SKM-1 treated with dmso at 0.1 percent for 144 hours (cell line): ENCODE results near the gene SEC23B.
"Not testable (repeated sequence)": the region's sequence is repeated elsewhere in the genome, so short reads cannot be mapped to it uniquely, and the experiment has no call there.

Source experiments
- DNase-seq: peaks from one replicate; lab custom pipeline; 2025; ENCODE audit not compliant: unreplicated experiment; lab: John Stamatoyannopoulos, UW

The SEC23B gene

GRCh38 chr20:18507218-18508191 is at the start of gene SEC23B:
Gene SEC23B (plus strand): TSS chr20:18507940. CDS start chr20:18510836, 2,896 bp downstream.
- peak; percentile 74 for DNase-seq

- DNase-seq, result no peak
Measured at GRCh38 chr20:18465536-18466200, 42.1 kb upstream of the SEC23B start.

GRCh38 chr20:18466574-18466893 is 41.2 kb upstream of the SEC23B start:
- no peak for DNase-seq

- peak; percentile 74 for DNase-seq
Measured at GRCh38 chr20:18466894-18467730, 40.6 kb upstream of the SEC23B start, which contains the start of the genes DZANK1 and POLR3F. Gene DZANK1 (minus strand): TSS chr20:18467030. CDS start chr20:18465358, 1,672 bp downstream. Gene POLR3F (plus strand): TSS chr20:18467390. CDS start chr20:18467507, 117 bp downstream.

GRCh38 chr20:18477218-18477617 is 30.5 kb upstream of the SEC23B start:
- DNase-seq, result no peak

GRCh38 chr20:18477821-18478220 is 29.9 kb upstream of the SEC23B start:
- DNase-seq, result no peak

- DNase-seq, result no peak
Measured at GRCh38 chr20:18481596-18481995, 26.1 kb upstream of the SEC23B start.

- no peak for DNase-seq
Measured at GRCh38 chr20:18488301-18488700, 19.4 kb upstream of the SEC23B start.

- DNase-seq, result no peak
Measured at GRCh38 chr20:18496042-18496441, 11.7 kb upstream of the SEC23B start.

GRCh38 chr20:18496740-18497592 is 10.8 kb upstream of the SEC23B start, which contains the start of gene RBBP9:
Gene RBBP9 (minus strand): TSS chr20:18497225. CDS start chr20:18497167, 58 bp downstream.
- peak; percentile 45 for DNase-seq

GRCh38 chr20:18497603-18498002 is 10.1 kb upstream of the SEC23B start:
- DNase-seq, result no peak

GRCh38 chr20:18501672-18502071 is 6.1 kb upstream of the SEC23B start:
- DNase-seq, result not testable (repeated sequence)

GRCh38 chr20:18504479-18505060 is 3.2 kb upstream of the SEC23B start:
- DNase-seq, result no peak

GRCh38 chr20:18506744-18507143 is 996 bp upstream of the SEC23B start:
- DNase-seq, result no peak

GRCh38 chr20:18511571-18511970 is 3.8 kb downstream of the SEC23B start:
- DNase-seq, result peak; percentile 56

- DNase-seq, result peak; percentile 1
Measured at GRCh38 chr20:18513208-18513607, 5.5 kb downstream of the SEC23B start.

GRCh38 chr20:18514127-18514526 is 6.4 kb downstream of the SEC23B start:
- no peak for DNase-seq

GRCh38 chr20:18515973-18516372 is 8.2 kb downstream of the SEC23B start:
- no peak for DNase-seq

GRCh38 chr20:18522066-18522465 is 14.3 kb downstream of the SEC23B start:
- DNase-seq, result not testable (repeated sequence)

- DNase-seq, result no peak
Measured at GRCh38 chr20:18523066-18523465, 15.3 kb downstream of the SEC23B start.
